ENCODE results near the gene N4BP2L1.
"Not testable (repeated sequence)": the region's sequence is repeated elsewhere in the genome, so short reads cannot be mapped to it uniquely, and the experiment has no call there.

Gene N4BP2L1

GRCh38 chr13:32385410-32385809, 42.5 kb downstream of the N4BP2L1 start:
- no peak for DNase-seq

DNA sequence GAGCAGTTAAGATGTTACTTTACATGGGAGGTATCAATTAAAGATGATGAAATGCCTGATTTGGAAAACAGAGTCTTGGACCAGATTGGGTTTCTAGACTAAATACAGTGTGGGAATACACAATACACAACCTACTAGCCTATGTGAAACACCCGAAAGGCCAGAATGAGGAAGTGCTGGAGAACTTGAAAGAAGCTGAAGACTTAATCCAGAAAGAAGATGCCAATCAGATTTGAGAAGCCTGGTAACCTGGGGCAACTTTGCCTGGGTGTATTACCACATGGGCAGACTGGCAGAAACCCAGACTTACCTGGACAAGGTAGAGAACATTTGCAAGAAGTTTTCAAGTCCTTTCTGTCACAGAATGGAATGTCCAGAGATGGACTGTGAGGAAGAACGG, 43.2 kb downstream of the N4BP2L1 start:
- DNase-seq = no peak

- no peak for DNase-seq
These were observed 43.9 kb downstream of the N4BP2L1 start for GRCh38 chr13:32383836-32384618.

- no peak for DNase-seq
These were observed 46.4 kb downstream of the N4BP2L1 start for GRCh38 chr13:32381539-32381938.

DNA sequence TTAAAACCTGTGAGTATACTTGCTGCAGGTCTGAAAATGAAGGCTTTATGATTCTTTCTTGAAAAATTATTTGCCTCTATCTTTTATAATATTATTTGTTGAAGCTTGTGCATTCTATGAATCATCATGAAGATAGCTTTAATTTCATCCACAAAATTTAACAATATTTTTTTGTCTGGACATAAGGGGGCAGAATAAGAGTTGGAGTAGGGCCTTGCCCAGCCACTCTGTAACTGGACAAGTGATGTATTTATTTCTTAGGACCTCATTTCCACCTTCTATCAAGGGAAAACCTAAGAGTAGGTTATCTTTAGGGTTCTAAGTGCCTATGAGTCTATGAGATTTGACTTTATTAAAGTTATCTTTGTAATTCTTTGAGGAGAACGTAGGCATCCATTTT, 49.9 kb downstream of the N4BP2L1 start:
- DNase-seq = no peak

GRCh38 chr13:32376642-32377415, 51.1 kb downstream of the N4BP2L1 start:
- no peak for DNase-seq

DNA sequence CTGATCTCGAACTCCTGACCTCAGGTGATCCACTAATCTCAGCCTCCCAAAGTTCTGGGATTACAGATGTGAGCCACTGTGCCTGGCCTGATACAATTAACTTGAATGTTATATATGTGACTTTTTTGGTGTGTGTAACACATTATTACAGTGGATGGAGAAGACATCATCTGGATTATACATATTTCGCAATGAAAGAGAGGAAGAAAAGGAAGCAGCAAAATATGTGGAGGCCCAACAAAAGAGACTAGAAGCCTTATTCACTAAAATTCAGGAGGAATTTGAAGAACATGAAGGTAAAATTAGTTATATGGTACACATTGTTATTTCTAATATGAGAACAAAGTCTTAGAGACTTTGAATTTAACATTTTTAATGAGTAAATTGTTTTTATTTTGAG, 57.1 kb downstream of the N4BP2L1 start:
- DNase-seq = no peak

GRCh38 chr13:32362574-32362973, 65.4 kb downstream of the N4BP2L1 start:
- DNase-seq = no peak

GRCh38 chr13:32355935-32356334, 72.0 kb downstream of the N4BP2L1 start:
- not testable (repeated sequence) for DNase-seq

- no peak for DNase-seq
These were observed 73.9 kb downstream of the N4BP2L1 start for GRCh38 chr13:32354040-32354439.

GRCh38 chr13:32350839-32351441, 77.0 kb downstream of the N4BP2L1 start:
- DNase-seq = not testable (repeated sequence)

Measured in activated naive CD4-positive, alpha-beta T cell treated with Interleukin-2 at 50 U/mL for 16 hours (primary cell).